Measurements from ENCODE around the gene PARP15.

PARP15 gene

DNA sequence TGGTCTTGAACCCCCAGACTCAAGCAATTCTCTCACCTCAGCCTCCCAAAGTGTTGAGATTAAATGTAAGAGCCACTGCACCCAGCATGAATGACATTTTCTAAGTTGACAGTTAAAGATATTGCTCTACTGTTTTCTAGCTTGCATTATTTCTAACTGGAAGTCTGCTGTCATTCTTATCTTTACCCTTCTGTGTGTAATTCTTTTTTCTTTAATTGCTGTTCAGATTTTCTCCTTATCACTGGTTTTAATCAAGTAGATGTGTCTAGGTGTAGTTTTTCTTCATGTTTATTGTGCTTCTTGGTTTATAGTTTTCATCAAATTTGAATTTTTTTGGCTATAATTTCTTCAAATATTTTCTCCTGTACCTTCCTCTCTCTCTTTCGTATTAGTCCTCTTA is 4.9 kb downstream of the PARP15 start:
- H3K4me3 ChIP-seq (ENCODE audit: low read depth, low read length): no peak overlapping the region
- no peak for TF ChIP-seq CTCF (IDR thresholded peaks at IDR 0.05; ENCODE audit: low read depth, low read length, missing control alignments)
- DNase-seq (ENCODE audit: low read depth): no peak

- no peak for TF ChIP-seq CTCF (IDR thresholded peaks at IDR 0.05; ENCODE audit: low read depth, low read length, missing control alignments)
- no peak for DNase-seq (ENCODE audit: low read depth)
- H3K4me3 ChIP-seq (ENCODE audit: low read depth, low read length): no peak overlapping the region
Observed at GRCh38 chr3:122586098-122586497, 8.6 kb downstream of the PARP15 start.

DNA sequence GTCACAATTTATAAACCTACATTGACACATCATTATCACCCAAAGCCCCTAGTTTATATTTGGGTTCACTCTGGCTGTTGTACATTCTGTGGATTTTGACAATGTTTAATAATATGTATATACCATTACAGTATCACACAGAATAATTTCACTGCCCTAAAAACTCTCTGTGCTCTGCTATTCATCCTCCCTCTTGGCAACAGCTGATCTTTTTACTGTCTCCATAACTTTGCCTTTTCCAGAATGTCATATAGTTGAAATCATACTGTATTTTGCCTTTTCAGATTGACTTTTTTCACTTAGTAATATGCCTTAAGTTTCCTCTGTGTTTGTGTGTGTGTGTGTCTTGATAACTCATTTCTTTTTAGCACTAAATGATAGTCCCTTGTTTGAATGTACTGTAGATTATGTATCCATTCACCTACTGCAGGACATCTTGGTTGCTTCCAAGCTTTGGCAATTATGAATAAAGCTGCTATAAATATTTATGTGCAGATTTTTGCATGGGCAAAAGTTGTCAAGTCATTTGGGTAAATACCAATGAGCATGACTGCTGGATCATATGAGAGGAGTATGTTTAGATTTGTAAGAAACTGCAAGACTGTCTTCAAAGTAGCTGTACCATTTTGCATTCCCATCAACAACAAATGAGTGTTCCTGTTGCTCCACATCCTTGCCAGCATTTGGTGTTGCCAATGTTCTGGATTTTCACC is 9.5 kb downstream of the PARP15 start:
- no peak overlapping the region for H3K4me3 ChIP-seq (ENCODE audit: low read depth, low read length)
- TF ChIP-seq CTCF (IDR thresholded peaks at IDR 0.05; ENCODE audit: low read depth, low read length, missing control alignments): no peak

DNA sequence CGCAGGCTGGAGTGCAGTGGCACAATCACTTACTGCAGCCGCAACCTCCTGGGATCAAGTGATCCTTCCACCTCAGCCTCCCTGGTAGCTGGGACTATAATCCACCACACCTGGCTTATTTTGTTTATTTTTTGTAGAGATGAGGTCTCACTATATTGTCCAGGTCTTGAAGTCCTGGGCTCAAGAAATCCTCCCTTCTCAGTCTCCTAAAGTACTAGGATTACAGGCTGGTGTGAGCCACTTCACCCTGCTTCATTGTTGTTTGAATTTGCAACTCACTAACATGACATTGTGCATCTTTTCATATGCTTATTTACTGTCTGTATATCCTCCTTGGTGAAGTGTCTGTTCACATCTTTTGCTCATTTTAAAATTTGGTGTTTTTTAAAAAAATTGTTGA is 10.1 kb downstream of the PARP15 start:
- no peak overlapping the region for H3K4me3 ChIP-seq (ENCODE audit: low read depth, low read length)
- no peak for DNase-seq (ENCODE audit: low read depth)
- no peak for TF ChIP-seq CTCF (IDR thresholded peaks at IDR 0.05; ENCODE audit: low read depth, low read length, missing control alignments)

More for the DNA sequence above, 9.5 kb downstream of the PARP15 start:
- no peak for DNase-seq (ENCODE audit: low read depth)

GRCh38 chr3:122589297-122589696 is 11.8 kb downstream of the PARP15 start:
- no peak for TF ChIP-seq CTCF (IDR thresholded peaks at IDR 0.05; ENCODE audit: low read depth, low read length, missing control alignments)
- H3K4me3 ChIP-seq (ENCODE audit: low read depth, low read length): no peak overlapping the region
- peak; percentile 36 for DNase-seq (ENCODE audit: low read depth)

GRCh38 chr3:122590610-122591009 is 13.2 kb downstream of the PARP15 start:
- no peak for TF ChIP-seq CTCF (IDR thresholded peaks at IDR 0.05; ENCODE audit: low read depth, low read length, missing control alignments)
- no peak for DNase-seq (ENCODE audit: low read depth)
- no peak overlapping the region for H3K4me3 ChIP-seq (ENCODE audit: low read depth, low read length)

DNA sequence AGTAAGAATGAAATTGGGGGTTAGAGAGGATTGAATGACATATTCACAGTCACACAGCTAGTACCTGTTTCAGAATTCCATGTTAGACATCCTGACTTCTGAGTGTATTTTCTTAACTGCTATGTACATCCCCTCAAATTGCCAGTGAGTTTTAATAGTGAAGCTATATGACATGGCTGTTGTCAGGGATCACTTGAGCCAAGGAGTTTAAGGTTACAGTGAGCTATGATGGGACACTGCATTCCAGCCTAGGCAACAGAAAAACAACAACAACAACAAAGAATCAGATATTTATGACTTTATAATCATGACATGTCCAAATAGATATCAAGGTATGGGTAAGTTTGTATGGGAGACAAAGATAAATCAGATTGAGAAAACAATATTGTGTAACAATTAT is 16.6 kb downstream of the PARP15 start:
- no peak for DNase-seq (ENCODE audit: low read depth)
- no peak overlapping the region for H3K4me3 ChIP-seq (ENCODE audit: low read depth, low read length)
- TF ChIP-seq CTCF (IDR thresholded peaks at IDR 0.05; ENCODE audit: low read depth, low read length, missing control alignments): no peak
